Measurements from ENCODE around the gene TSHZ2.
"Not testable (repeated sequence)": the region's sequence is repeated elsewhere in the genome, so short reads cannot be mapped to it uniquely, and the experiment has no call there.

The TSHZ2 gene

GRCh38 chr20:53434662-53435061, 462.5 kb downstream of the TSHZ2 start:
- no peak overlapping the region for H3K4me3 ChIP-seq (ENCODE audit: low read depth, low read length)
- no peak for TF ChIP-seq CTCF (IDR thresholded peaks at IDR 0.05; ENCODE audit: low read depth, low read length)
- no peak for DNase-seq (ENCODE audit: low read depth, low spot score)
- in situ Hi-C loops (cut with HindIII; ENCODE audit: low sequenced_read_pairs), result no loop called here

- in situ Hi-C loops (cut with HindIII; ENCODE audit: low sequenced_read_pairs), result not testable (repeated sequence)
Observed at GRCh38 chr20:53436927-53437326, 464.8 kb downstream of the TSHZ2 start.

GRCh38 chr20:53438368-53438767, 466.2 kb downstream of the TSHZ2 start:
- H3K4me3 ChIP-seq (ENCODE audit: low read depth, low read length), result no peak overlapping the region
- TF ChIP-seq CTCF (IDR thresholded peaks at IDR 0.05; ENCODE audit: low read depth, low read length), result no peak
- in situ Hi-C loops (cut with HindIII; ENCODE audit: low sequenced_read_pairs), result no loop called here
- DNase-seq (ENCODE audit: low read depth, low spot score), result no peak

More at GRCh38 chr20:53436927-53437326, 464.8 kb downstream of the TSHZ2 start:
- H3K4me3 ChIP-seq (ENCODE audit: low read depth, low read length); DNase-seq (ENCODE audit: low read depth, low spot score): not testable (repeated sequence)

- in situ Hi-C loops (cut with HindIII; ENCODE audit: low sequenced_read_pairs), result no loop called here
- H3K4me3 ChIP-seq (ENCODE audit: low read depth, low read length), result no peak overlapping the region
- no peak for DNase-seq (ENCODE audit: low read depth, low spot score)
- TF ChIP-seq CTCF (IDR thresholded peaks at IDR 0.05; ENCODE audit: low read depth, low read length), result no peak
Observed at GRCh38 chr20:53439046-53439445, 466.9 kb downstream of the TSHZ2 start.

- no peak for DNase-seq (ENCODE audit: low read depth, low spot score)
- in situ Hi-C loops (cut with HindIII; ENCODE audit: low sequenced_read_pairs), result no loop called here
- no peak overlapping the region for H3K4me3 ChIP-seq (ENCODE audit: low read depth, low read length)
- TF ChIP-seq CTCF (IDR thresholded peaks at IDR 0.05; ENCODE audit: low read depth, low read length), result no peak
Observed at GRCh38 chr20:53439616-53440015, 467.5 kb downstream of the TSHZ2 start.

- DNase-seq (ENCODE audit: low read depth, low spot score), result no peak
- no peak for TF ChIP-seq CTCF (IDR thresholded peaks at IDR 0.05; ENCODE audit: low read depth, low read length)
- no peak overlapping the region for H3K4me3 ChIP-seq (ENCODE audit: low read depth, low read length)
- in situ Hi-C loops (cut with HindIII; ENCODE audit: low sequenced_read_pairs), result no loop called here
Observed at GRCh38 chr20:53444401-53445149, 472.4 kb downstream of the TSHZ2 start.

GRCh38 chr20:53445321-53445731, 473.2 kb downstream of the TSHZ2 start:
- no peak for TF ChIP-seq CTCF (IDR thresholded peaks at IDR 0.05; ENCODE audit: low read depth, low read length)
- DNase-seq (ENCODE audit: low read depth, low spot score), result no peak
- H3K4me3 ChIP-seq (ENCODE audit: low read depth, low read length), result no peak overlapping the region
- in situ Hi-C loops (cut with HindIII; ENCODE audit: low sequenced_read_pairs), result no loop called here
